Naive thymus-derived CD4-positive, alpha-beta T cell (primary cell): ENCODE results near the gene TFF3. TPM values are rescaled to one million over a fixed set of nuclear protein-coding genes. Genes with fewer than 3 reads are reported as not detected.

ENCODE experiments used
- ATAC-seq: fragments of 150-1000 bp; cut with Tn5 transposase; 2 replicates; pipeline ENCODE4 v1.10.0; 2021; ENCODE audit warnings: mild to moderate bottlenecking, moderate library complexity
- CTCF ChIA-PET: fragments of 350-600 bp; sonication (Branson Sonifier 250); formaldehyde crosslinking; loops from one replicate; lab custom pipeline; 2021; ENCODE audit warnings: antibody characterized with exemption; lab: Charles Lee
- POLR2A ChIA-PET: fragments of 350-600 bp; sonication (Branson Sonifier 250); formaldehyde crosslinking; loops from one replicate; lab custom pipeline; 2021; ENCODE audit warnings: antibody characterized with exemption, inconsistent platforms; lab: Charles Lee
- DNase-seq, 9 donors: peaks; one replicate each; pipeline versions ENCODE4 v3.0.0 to v3.0.0-alpha.2; 2020 to 2022; ENCODE audit warnings: mixed read lengths in 1 of 9
- H3K27ac ChIP-seq: one replicate; pipeline ENCODE4 v1.7.0; 2013; ENCODE audit warnings: mild to moderate bottlenecking, low read depth, low read length, moderate library complexity
- H3K27me3 ChIP-seq, 2 donors: one replicate each; pipeline ENCODE4 v1.7.0; 2013; ENCODE audit warnings: low read length in 2 of 2, mild to moderate bottlenecking in 2 of 2, moderate library complexity in 2 of 2; ENCODE audit not compliant: control insufficient read depth in 2 of 2, insufficient read depth in 2 of 2
- H3K36me3 ChIP-seq, 3 experiments: 1 replicate in 2 of 3; 2 replicates in 1 of 3; pipeline ENCODE4 v1.7.0; 2013; ENCODE audit warnings: low read length in 3 of 3, mild to moderate bottlenecking in 3 of 3, moderate library complexity in 1 of 3; ENCODE audit not compliant: insufficient read depth in 3 of 3, control insufficient read depth in 2 of 3
- H3K4me1 ChIP-seq, 2 donors: one replicate each; pipeline ENCODE4 v1.7.0; 2013; ENCODE audit warnings: low read length in 2 of 2, mild to moderate bottlenecking in 2 of 2, moderate library complexity in 1 of 2; ENCODE audit not compliant: control insufficient read depth in 2 of 2, insufficient read depth in 2 of 2
- H3K4me3 ChIP-seq: 2 replicates; pipeline ENCODE4 v1.7.0; 2013; ENCODE audit warnings: mild to moderate bottlenecking, low read length
- H3K9me3 ChIP-seq, 3 experiments: 1 replicate in 2 of 3; 2 replicates in 1 of 3; pipeline ENCODE4 v1.7.0; 2013; ENCODE audit warnings: low read length in 3 of 3; ENCODE audit not compliant: control insufficient read depth in 2 of 3
- H3K27ac Mint-ChIP-seq, 9 donors: one replicate each; pipeline ENCODE4 v1.8.0; 2020 to 2022; ENCODE audit warnings: mixed read lengths in 9 of 9, mild to moderate bottlenecking in 8 of 9, moderate library complexity in 5 of 9, inconsistent platforms in 2 of 9
- H3K27me3 Mint-ChIP-seq, 5 donors: one replicate each; pipeline ENCODE4 v1.8.0; 2021 to 2022; ENCODE audit warnings: mixed read lengths in 5 of 5, mild to moderate bottlenecking in 1 of 5
- H3K36me3 Mint-ChIP-seq, 5 donors: one replicate each; pipeline ENCODE4 v1.8.0; 2020 to 2022; ENCODE audit warnings: mixed read lengths in 5 of 5, mild to moderate bottlenecking in 3 of 5, inconsistent platforms in 1 of 5
- H3K4me1 Mint-ChIP-seq, 7 donors: one replicate each; pipeline ENCODE4 v1.8.0; 2020 to 2022; ENCODE audit warnings: mixed read lengths in 7 of 7, mild to moderate bottlenecking in 3 of 7, inconsistent platforms in 1 of 7
- H3K4me3 Mint-ChIP-seq, 10 donors: one replicate each; pipeline ENCODE4 v1.8.0; 2020 to 2022; ENCODE audit warnings: mild to moderate bottlenecking in 10 of 10, mixed read lengths in 10 of 10, moderate library complexity in 6 of 10, inconsistent platforms in 2 of 10
- H3K9me3 Mint-ChIP-seq, 11 donors: one replicate each; pipeline ENCODE4 v1.8.0; 2020 to 2022; ENCODE audit warnings: mixed read lengths in 11 of 11, mild to moderate bottlenecking in 4 of 11, inconsistent platforms in 1 of 11, moderate library complexity in 1 of 11
- intact Hi-C, 2 donors: fragments of 100-400 bp; cut with micrococcal nuclease; formaldehyde crosslinking; loops; one replicate each; pipeline ENCODE4 v1.15.1; 2023
- polyA plus RNA-seq, 2 donors: library from polyadenylated mRNA; unstranded; fragments of 300-500 nt; fragmentation: Illumina TruSeq; gene quantifications; one replicate each; pipeline ENCODE4 v1.2.3, GENCODE V29; 2021
- total RNA-seq, 6 experiments: library from RNA in 5 of 6; stranded (reverse) in 5 of 6; gene quantifications; 1 replicate in 5 of 6; 2 replicates in 1 of 6; pipeline ENCODE4 v1.2.3 and lab custom pipeline; 2021 to 2026

Gene TFF3, protein sequence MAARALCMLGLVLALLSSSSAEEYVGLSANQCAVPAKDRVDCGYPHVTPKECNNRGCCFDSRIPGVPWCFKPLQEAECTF
- total RNA-seq (not detected), polyA plus RNA-seq (not detected), total RNA-seq (lab: John Stamatoyannopoulos, UW) (not detected)

DNA sequence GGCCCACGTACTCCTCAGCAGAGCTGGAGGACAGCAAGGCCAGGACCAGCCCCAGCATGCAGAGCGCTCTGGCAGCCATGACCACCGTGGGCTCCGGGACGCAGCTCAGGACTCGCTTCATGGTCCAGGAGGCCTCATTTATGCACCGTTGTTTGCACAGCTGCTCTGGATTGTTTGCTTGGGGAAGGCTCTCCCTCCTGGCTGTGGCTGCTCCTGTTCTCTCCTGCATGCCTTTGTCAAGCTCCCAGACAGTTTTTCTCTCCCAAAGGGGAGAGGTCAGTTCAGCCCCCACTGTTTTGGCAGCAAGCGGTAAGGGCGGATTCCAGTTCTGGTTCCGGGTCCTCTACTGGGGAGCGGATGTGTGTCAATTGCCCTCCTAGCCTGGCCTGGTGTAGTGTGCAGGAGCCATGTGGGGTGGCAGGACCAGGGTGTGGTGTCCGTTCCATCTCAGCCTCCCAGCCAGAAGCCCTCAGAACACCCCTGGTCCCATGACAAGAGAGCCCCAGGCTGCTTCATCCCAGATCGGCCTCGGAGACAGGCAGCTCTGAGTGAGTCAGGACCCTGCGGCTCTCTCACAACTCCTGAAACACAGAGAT lies at the start of gene TFF3:
TSS of gene TFF3 (minus strand) at position 114 of the 596 bp plus-strand sequence. CDS start at position 79, 35 bp downstream.
- peaks cover 0 to 2% (median 0%) of the 10 kb centered on the region in 5 donors for H3K27me3 Mint-ChIP-seq
- no peak for ATAC-seq
- peaks cover 0 to 1% (median 0%) of the 10 kb centered on the region in 11 donors for H3K9me3 Mint-ChIP-seq
- Histone ChIP-seq H3K36me3 (no peaks in the 10 kb centered on the region), H3K4me3 (no peak within 1 kb of the TSS), H3K9me3 (no peaks in the 10 kb centered on the region), H3K4me1 (no peaks in the 10 kb centered on the region), H3K27me3 (no peaks in the 10 kb centered on the region), H3K27ac (no peak within 1 kb of the TSS)
- DNase-seq = peak in 1 of 9 donors; percentile 17
- H3K36me3 Mint-ChIP-seq = no peaks in the 10 kb centered on the region
- H3K4me1 Mint-ChIP-seq = peaks cover 0 to 5% (median 0%) of the 10 kb centered on the region in 7 donors
- no peak within 1 kb of the TSS for H3K27ac Mint-ChIP-seq
- intact Hi-C loops = no loop called here
- CTCF ChIA-PET = no interaction called here
- POLR2A ChIA-PET = no interaction called here
- no peak within 1 kb of the TSS for H3K4me3 Mint-ChIP-seq

DNA sequence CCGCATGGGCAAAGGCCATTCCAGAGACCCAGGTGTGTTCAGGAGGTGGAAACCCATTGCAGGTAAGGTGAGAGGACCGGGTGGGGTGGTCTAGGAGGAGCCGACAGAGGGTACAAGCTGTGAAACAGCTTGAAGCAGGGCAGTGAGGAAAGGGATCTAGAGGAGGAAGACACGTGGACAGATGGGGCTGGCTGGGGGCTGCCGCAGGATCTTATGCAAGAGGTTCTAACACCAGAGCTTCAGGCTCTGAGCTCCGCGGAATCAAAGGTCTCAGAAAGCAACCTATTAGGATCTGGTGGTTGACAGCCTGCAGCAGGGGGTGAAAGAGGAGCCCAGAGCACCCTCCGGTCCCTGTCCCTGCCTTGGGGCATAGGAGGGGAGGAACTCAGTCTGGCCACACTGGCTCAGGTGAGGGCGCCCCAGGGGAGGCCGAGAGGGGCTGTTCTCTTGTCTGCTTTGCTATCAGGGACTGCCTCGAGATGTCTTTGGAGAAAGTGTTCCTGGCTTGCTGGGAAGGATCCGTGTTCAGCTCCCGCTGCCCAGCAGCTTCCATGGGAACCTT lies 49.2 kb upstream of the TFF3 start:
- ChIA-PET POLR2A (interaction anchor here (0.9 kb wide), 1 partner anchor 69 kb away, joined by 3 read pairs; no protein-coding TSS in a partner anchor), CTCF (no interaction called here)
- no peak for DNase-seq
- Mint-ChIP-seq H3K27me3 (peaks cover 0 to 18% (median 0%) of the 10 kb centered on the region in 5 donors), H3K9me3 (no peaks in the 10 kb centered on the region), H3K36me3 (no peaks in the 10 kb centered on the region), H3K27ac (peak overlapping the region in 2 of 9 donors; percentile 54 to 76), H3K4me1 (peaks cover 0 to 7% (median 5%) of the 10 kb centered on the region in 7 donors), H3K4me3 (no peak overlapping the region)
- Histone ChIP-seq H3K36me3 (no peaks in the 10 kb centered on the region), H3K9me3 (peaks cover 0 to 4% (median 0%) of the 10 kb centered on the region in 3 experiments), H3K4me3 (no peak overlapping the region), H3K4me1 (no peaks in the 10 kb centered on the region), H3K27me3 (no peaks in the 10 kb centered on the region), H3K27ac (no peak overlapping the region)
- intact Hi-C loops = loop anchor here in 1 of 2 donors (5.0 kb wide), 1 partner anchor 38 kb away; the partner anchor contains the start of gene UBASH3A
- ATAC-seq = no peak

DNA sequence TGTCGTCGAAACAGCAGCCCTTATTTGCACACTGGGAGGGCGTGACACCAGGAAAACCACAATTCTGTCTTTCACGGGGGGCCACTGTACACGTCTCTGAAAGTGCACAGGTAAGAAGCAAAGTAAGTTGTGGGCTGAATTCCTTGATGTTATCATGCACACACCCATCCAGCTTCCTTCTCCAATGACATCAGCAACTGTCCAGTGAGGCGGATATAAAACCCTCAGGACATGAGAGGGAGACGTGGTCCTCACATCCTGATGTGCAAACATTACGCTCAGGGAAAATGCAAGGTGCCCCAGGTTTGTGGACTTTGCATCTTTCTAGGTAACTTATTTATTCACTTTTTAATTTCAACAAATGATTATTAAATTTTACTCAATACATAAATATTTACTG lies 48.1 kb upstream of the TFF3 start:
- Mint-ChIP-seq H3K27me3 (peaks cover 0 to 20% (median 0%) of the 10 kb centered on the region in 5 donors), H3K9me3 (peaks cover 0 to 3% (median 0%) of the 10 kb centered on the region in 11 donors), H3K4me3 (no peak overlapping the region), H3K36me3 (peaks cover 0 to 3% (median 0%) of the 10 kb centered on the region in 5 donors), H3K4me1 (peaks cover 0 to 7% (median 3%) of the 10 kb centered on the region in 7 donors), H3K27ac (peak overlapping the region in 1 of 9 donors; percentile 9)
- ChIA-PET CTCF (interaction anchor here (1.0 kb wide), 1 partner anchor 37 kb away, joined by 3 read pairs; no protein-coding TSS in a partner anchor), POLR2A (interaction anchor here (2.4 kb wide), 1 partner anchor 41 kb away, joined by 10 read pairs; the partner anchor contains the start of gene UBASH3A)
- no peaks in the 10 kb centered on the region for H3K4me1 ChIP-seq
- peaks cover 0 to 4% (median 0%) of the 10 kb centered on the region in 3 experiments for H3K9me3 ChIP-seq
- H3K27ac ChIP-seq = no peak overlapping the region
- DNase-seq (no peak), ATAC-seq (no peak)
- H3K4me3 ChIP-seq = no peak overlapping the region
- H3K27me3 ChIP-seq = no peaks in the 10 kb centered on the region
- no peaks in the 10 kb centered on the region for H3K36me3 ChIP-seq
- intact Hi-C loops = loop anchor here in 1 of 2 donors (5.0 kb wide), 1 partner anchor 39 kb away; the partner anchor contains the start of gene UBASH3A

DNA sequence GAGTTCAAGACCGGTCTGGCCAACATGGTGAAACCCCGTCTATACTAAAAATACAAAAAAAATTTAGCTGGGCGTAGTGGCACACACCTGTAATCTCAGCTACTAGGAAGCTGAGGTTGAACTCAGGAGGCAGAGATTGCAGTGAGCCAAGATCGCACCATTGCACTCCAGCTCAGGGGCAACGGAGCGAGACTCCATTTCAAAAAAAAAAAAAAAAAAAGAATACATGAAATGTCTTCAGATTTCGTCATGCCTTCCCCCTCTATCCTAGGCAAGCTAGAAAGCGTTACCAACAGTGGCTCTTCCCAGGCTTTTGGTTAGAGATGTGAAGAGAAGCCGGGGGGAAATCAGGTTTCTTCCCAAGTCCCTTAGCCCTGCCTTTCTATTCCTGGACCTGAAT lies 47.5 kb upstream of the TFF3 start:
- intact Hi-C loops = loop anchor here in 1 of 2 donors (5.0 kb wide), 1 partner anchor 40 kb away; the partner anchor contains the start of gene UBASH3A
- Histone ChIP-seq H3K27me3 (no peaks in the 10 kb centered on the region), H3K36me3 (no peaks in the 10 kb centered on the region), H3K4me3 (no peak overlapping the region), H3K27ac (no peak overlapping the region), H3K4me1 (no peaks in the 10 kb centered on the region), H3K9me3 (peaks cover 0 to 4% (median 0%) of the 10 kb centered on the region in 3 experiments)
- POLR2A ChIA-PET = interaction anchor here (0.6 to 2.4 kb wide), 2 partner anchors 41 to 66 kb away, joined by 3 to 10 read pairs; partner anchors contain the start of gene UBASH3A
- H3K9me3 Mint-ChIP-seq = peaks cover 0 to 7% (median 0%) of the 10 kb centered on the region in 11 donors
- H3K36me3 Mint-ChIP-seq = peaks cover 0 to 3% (median 0%) of the 10 kb centered on the region in 5 donors
- H3K27ac Mint-ChIP-seq = no peak overlapping the region
- no peak overlapping the region for H3K4me3 Mint-ChIP-seq
- DNase-seq = no peak
- CTCF ChIA-PET = interaction anchor here (1.0 kb wide), 1 partner anchor 38 kb away, joined by 3 read pairs; no protein-coding TSS in a partner anchor
- no peak for ATAC-seq
- H3K4me1 Mint-ChIP-seq = peaks cover 0 to 7% (median 3%) of the 10 kb centered on the region in 7 donors
- peaks cover 0 to 20% (median 0%) of the 10 kb centered on the region in 5 donors for H3K27me3 Mint-ChIP-seq

DNA sequence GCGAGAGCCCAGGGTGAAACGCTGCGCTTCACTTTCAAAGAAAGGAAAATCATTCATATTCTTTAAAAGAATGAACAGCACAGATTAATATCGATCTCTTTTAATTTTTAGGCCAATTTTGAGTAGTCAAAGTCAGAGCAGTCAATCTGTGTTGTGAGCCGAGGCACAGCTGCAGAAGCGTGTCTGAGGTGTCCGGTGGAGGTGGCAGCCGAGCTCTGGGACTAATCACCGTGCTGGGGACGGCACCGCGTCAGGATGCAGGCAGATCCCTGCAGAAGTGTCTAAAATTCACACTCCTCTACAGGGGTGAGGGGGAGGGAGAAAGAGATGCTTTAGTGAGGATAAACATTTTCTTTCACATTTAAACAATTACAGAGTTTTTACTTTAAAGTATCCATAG lies 47.0 kb upstream of the TFF3 start:
- H3K4me3 ChIP-seq = no peak overlapping the region
- H3K27ac ChIP-seq = no peak overlapping the region
- DNase-seq (no peak), ATAC-seq (no peak)
- POLR2A ChIA-PET = interaction anchor here (0.6 to 2.4 kb wide), 2 partner anchors 42 to 65 kb away, joined by 3 to 10 read pairs; partner anchors contain the start of gene UBASH3A
- intact Hi-C loops = loop anchor here in 1 of 2 donors (5.0 kb wide), 1 partner anchor 40 kb away; the partner anchor contains the start of gene UBASH3A
- H3K9me3 ChIP-seq = peaks cover 0 to 4% (median 0%) of the 10 kb centered on the region in 3 experiments
- CTCF ChIA-PET = no interaction called here
- peaks cover 0 to 20% (median 0%) of the 10 kb centered on the region in 5 donors for H3K27me3 Mint-ChIP-seq
- no peaks in the 10 kb centered on the region for H3K4me1 ChIP-seq
- H3K36me3 ChIP-seq = no peaks in the 10 kb centered on the region
- peaks cover 0 to 9% (median 2%) of the 10 kb centered on the region in 11 donors for H3K9me3 Mint-ChIP-seq
- peak overlapping the region in 3 of 9 donors; percentile 10 to 36 (median 19) for H3K27ac Mint-ChIP-seq
- H3K27me3 ChIP-seq = no peaks in the 10 kb centered on the region
- peaks cover 0 to 6% (median 0%) of the 10 kb centered on the region in 5 donors for H3K36me3 Mint-ChIP-seq
- H3K4me3 Mint-ChIP-seq = no peak overlapping the region
- peaks cover 0 to 7% (median 3%) of the 10 kb centered on the region in 7 donors for H3K4me1 Mint-ChIP-seq

DNA sequence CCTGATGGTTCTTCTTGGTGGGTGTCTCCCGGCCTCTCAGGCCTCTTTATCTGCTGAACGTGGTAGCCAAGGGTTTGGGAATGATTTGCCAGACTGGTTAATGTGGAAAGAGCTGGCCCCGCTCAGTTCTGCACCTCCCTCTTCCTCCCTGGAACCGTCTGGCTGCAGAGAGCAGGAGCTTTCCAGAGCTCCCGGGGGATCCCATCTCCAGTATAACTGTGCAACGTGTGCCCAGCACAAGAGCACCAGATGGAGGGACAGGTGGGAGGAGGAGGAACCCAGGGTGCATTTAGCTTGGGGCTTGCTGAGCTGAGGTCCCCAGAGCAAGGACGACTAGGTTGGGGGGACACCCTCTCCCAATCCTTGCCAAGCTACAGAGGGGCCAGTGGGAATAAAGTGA lies 46.1 kb upstream of the TFF3 start:
- no peaks in the 10 kb centered on the region for H3K36me3 ChIP-seq
- H3K4me1 Mint-ChIP-seq = peaks cover 0 to 7% (median 4%) of the 10 kb centered on the region in 7 donors
- H3K9me3 Mint-ChIP-seq = peaks cover 0 to 17% (median 2%) of the 10 kb centered on the region in 11 donors

More for the DNA sequence above, 46.1 kb upstream of the TFF3 start:
- DNase-seq (no peak), ATAC-seq (no peak)
- Histone ChIP-seq H3K27ac (no peak overlapping the region), H3K4me1 (no peaks in the 10 kb centered on the region), H3K27me3 (no peaks in the 10 kb centered on the region), H3K4me3 (no peak overlapping the region), H3K9me3 (peaks cover 0 to 4% (median 0%) of the 10 kb centered on the region in 3 experiments)
- intact Hi-C loops = loop anchor here in 1 of 2 donors (5.0 kb wide), 1 partner anchor 41 kb away; the partner anchor contains the start of gene UBASH3A
- H3K27ac Mint-ChIP-seq = no peak overlapping the region
- peaks cover 0 to 22% (median 0%) of the 10 kb centered on the region in 5 donors for H3K27me3 Mint-ChIP-seq
- ChIA-PET CTCF (interaction anchor here (0.9 kb wide), 1 partner anchor 88 kb away, joined by 3 read pairs; no protein-coding TSS in a partner anchor), POLR2A (interaction anchor here (2.4 kb wide), 1 partner anchor 43 kb away, joined by 10 read pairs; the partner anchor contains the start of gene UBASH3A)
- peaks cover 0 to 11% (median 0%) of the 10 kb centered on the region in 5 donors for H3K36me3 Mint-ChIP-seq
- H3K4me3 Mint-ChIP-seq = no peak overlapping the region
